PC-9 (cell line): ENCODE data around the gene ADORA1.

Source experiments
- CTCF ChIP-seq: fragments of 200-600 bp; sonication (generic); conservative IDR thresholded peaks from 2 replicates; pipeline ENCODE4 v1.6.1; 2017; ENCODE audit warnings: mixed run types, antibody characterized with exemption, mild to moderate bottlenecking, moderate library complexity
- EZH2 ChIP-seq: fragments of 200-600 bp; sonication (generic); IDR thresholded peaks from 2 replicates; pipeline ENCODE4 v1.8.0; 2017; ENCODE audit warnings: antibody characterized with exemption, low read depth

- TF ChIP-seq CTCF (no peak), EZH2 (no peak)
Measured at GRCh38 chr1:203091199-203091477, 36.4 kb upstream of the ADORA1 start.
